ENCODE results near the gene CMIP.

The CMIP gene

GRCh38 chr16:81661082-81661481 is 216.5 kb downstream of the CMIP start:
- Histone ChIP-seq H3K9ac (ENCODE audit: low read length) (no peak overlapping the region), H3K27me3 (ENCODE audit: low read length) (no peaks in the 10 kb centered on the region), H3K4me3 (ENCODE audit: insufficient read depth, low read length, poor library complexity, severe bottlenecking) (no peak overlapping the region), H3K36me3 (ENCODE audit: low read length) (no peaks in the 10 kb centered on the region), H3F3A (ENCODE audit: insufficient read depth) (no peaks in the 10 kb centered on the region), H3K4me2 (ENCODE audit: low read depth, low read length, poor library complexity, severe bottlenecking) (no peak overlapping the region), H4K20me1 (ENCODE audit: low read depth, low read length) (no peaks in the 10 kb centered on the region), H2AFZ (ENCODE audit: low read depth, low read length, severe bottlenecking) (no peak overlapping the region), H3K27ac (ENCODE audit: low read depth, low read length) (no peak overlapping the region), H3K9me2 (replicated peaks; ENCODE audit: insufficient read depth, low read length) (no peaks in the 10 kb centered on the region), H3K9me3 (ENCODE audit: insufficient read depth, low read length) (no peaks in the 10 kb centered on the region), H3K79me2 (ENCODE audit: insufficient read depth, low read length) (no peaks in the 10 kb centered on the region)
- TF ChIP-seq CTCF (IDR thresholded peaks at IDR 0.05; ENCODE audit: insufficient read depth, low read length, poor library complexity, severe bottlenecking), result no peak
- TF ChIP-seq EZH2phosphoT487 (conservative IDR thresholded peaks at IDR 0.05; ENCODE audit: low read length), result no peak

- no peaks in the 10 kb centered on the region for H3K79me2 ChIP-seq (ENCODE audit: insufficient read depth, low read length)
- no peaks in the 10 kb centered on the region for H3K27me3 ChIP-seq (ENCODE audit: low read length)
- no peak overlapping the region for H3K4me2 ChIP-seq (ENCODE audit: low read depth, low read length, poor library complexity, severe bottlenecking)
- no peak overlapping the region for H3K9ac ChIP-seq (ENCODE audit: low read length)
- no peak overlapping the region for H2AFZ ChIP-seq (ENCODE audit: low read depth, low read length, severe bottlenecking)
- H3K9me3 ChIP-seq (ENCODE audit: insufficient read depth, low read length), result no peaks in the 10 kb centered on the region
- H3K36me3 ChIP-seq (ENCODE audit: low read length), result no peaks in the 10 kb centered on the region
- no peaks in the 10 kb centered on the region for H3K9me2 ChIP-seq (replicated peaks; ENCODE audit: insufficient read depth, low read length)
- no peaks in the 10 kb centered on the region for H3F3A ChIP-seq (ENCODE audit: insufficient read depth)
- H3K27ac ChIP-seq (ENCODE audit: low read depth, low read length), result no peak overlapping the region
- H4K20me1 ChIP-seq (ENCODE audit: low read depth, low read length), result no peaks in the 10 kb centered on the region
- no peak for TF ChIP-seq CTCF (IDR thresholded peaks at IDR 0.05; ENCODE audit: insufficient read depth, low read length, poor library complexity, severe bottlenecking)
- no peak for TF ChIP-seq EZH2phosphoT487 (conservative IDR thresholded peaks at IDR 0.05; ENCODE audit: low read length)
- no peak overlapping the region for H3K4me3 ChIP-seq (ENCODE audit: insufficient read depth, low read length, poor library complexity, severe bottlenecking)
Measured at GRCh38 chr16:81664153-81664552, 219.5 kb downstream of the CMIP start.

GRCh38 chr16:81665588-81665987 is 221.0 kb downstream of the CMIP start:
- H3K27ac ChIP-seq (ENCODE audit: low read depth, low read length), result no peak overlapping the region
- TF ChIP-seq EZH2phosphoT487 (conservative IDR thresholded peaks at IDR 0.05; ENCODE audit: low read length) (no peak), CTCF (IDR thresholded peaks at IDR 0.05; ENCODE audit: insufficient read depth, low read length, poor library complexity, severe bottlenecking) (no peak)
- no peaks in the 10 kb centered on the region for H3K27me3 ChIP-seq (ENCODE audit: low read length)
- no peaks in the 10 kb centered on the region for H3K79me2 ChIP-seq (ENCODE audit: insufficient read depth, low read length)
- no peaks in the 10 kb centered on the region for H3K9me2 ChIP-seq (replicated peaks; ENCODE audit: insufficient read depth, low read length)
- H3K9me3 ChIP-seq (ENCODE audit: insufficient read depth, low read length), result no peaks in the 10 kb centered on the region
- H2AFZ ChIP-seq (ENCODE audit: low read depth, low read length, severe bottlenecking), result no peak overlapping the region
- no peak overlapping the region for H3K4me3 ChIP-seq (ENCODE audit: insufficient read depth, low read length, poor library complexity, severe bottlenecking)
- no peaks in the 10 kb centered on the region for H3F3A ChIP-seq (ENCODE audit: insufficient read depth)
- no peak overlapping the region for H3K9ac ChIP-seq (ENCODE audit: low read length)
- no peaks in the 10 kb centered on the region for H4K20me1 ChIP-seq (ENCODE audit: low read depth, low read length)
- no peak overlapping the region for H3K4me2 ChIP-seq (ENCODE audit: low read depth, low read length, poor library complexity, severe bottlenecking)
- no peaks in the 10 kb centered on the region for H3K36me3 ChIP-seq (ENCODE audit: low read length)
